Measurements from ENCODE around the gene NEK6. TPM values are rescaled to one million over a fixed set of nuclear protein-coding genes. Genes with fewer than 3 reads are reported as not detected.

Gene NEK6
- total RNA-seq, 1 donor from 2014 or later: 14.7 TPM

DNA sequence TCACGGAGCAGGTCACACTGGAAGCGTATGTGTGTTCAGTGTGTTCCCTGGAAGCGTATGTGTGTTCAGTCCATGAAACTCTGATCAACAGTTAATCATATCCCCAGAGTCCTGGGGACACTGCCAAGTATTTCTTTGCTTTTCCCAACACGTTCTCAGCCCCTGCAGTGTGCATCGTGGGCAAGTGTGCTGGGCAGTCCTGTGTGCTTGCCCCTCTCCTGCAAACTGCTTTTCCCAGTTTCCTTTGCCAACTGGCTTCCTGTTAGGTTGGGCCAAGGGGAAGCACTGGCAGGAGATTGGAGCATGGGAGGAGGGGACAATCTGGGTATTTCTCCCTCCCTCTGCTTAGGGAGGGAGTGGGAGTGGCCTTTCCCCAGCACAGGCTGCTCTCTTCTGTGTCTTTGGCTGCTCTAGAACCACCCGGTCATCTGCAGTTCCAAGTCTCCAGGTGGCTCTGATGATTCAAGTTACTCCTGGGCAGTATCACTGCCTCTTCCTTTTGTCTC lies 36.8 kb upstream of the NEK6 start:
- H3K36me3 ChIP-seq (ENCODE audit: control insufficient read depth, insufficient read depth, low read length): no peaks in the 10 kb centered on the region
- no peak overlapping the region for H3K4me3 ChIP-seq (ENCODE audit: low read depth, low read length)
- DNase-seq (ENCODE audit: low read depth) (peak; percentile 80), FAIRE-seq (no peak)
- H3K27me3 ChIP-seq (ENCODE audit: control insufficient read depth, insufficient read depth, low read length): peaks cover under 1% of the 10 kb centered on the region
- no peak for TF ChIP-seq CTCF (IDR thresholded peaks at IDR 0.05; ENCODE audit: insufficient read depth, low read length, severe bottlenecking)

GRCh38 chr9:124221676-124222075 lies 36.1 kb upstream of the NEK6 start:
- H3K27me3 ChIP-seq (ENCODE audit: control insufficient read depth, insufficient read depth, low read length): peaks cover 2% of the 10 kb centered on the region
- TF ChIP-seq CTCF (IDR thresholded peaks at IDR 0.05; ENCODE audit: insufficient read depth, low read length, severe bottlenecking): no peak
- no peak for DNase-seq (ENCODE audit: low read depth)
- H3K36me3 ChIP-seq (ENCODE audit: control insufficient read depth, insufficient read depth, low read length): no peaks in the 10 kb centered on the region
- FAIRE-seq: no peak
- no peak overlapping the region for H3K4me3 ChIP-seq (ENCODE audit: low read depth, low read length)

GRCh38 chr9:124222109-124222508 lies 35.6 kb upstream of the NEK6 start:
- FAIRE-seq (no peak), DNase-seq (ENCODE audit: low read depth) (no peak)
- TF ChIP-seq CTCF (IDR thresholded peaks at IDR 0.05; ENCODE audit: insufficient read depth, low read length, severe bottlenecking): no peak
- no peaks in the 10 kb centered on the region for H3K36me3 ChIP-seq (ENCODE audit: control insufficient read depth, insufficient read depth, low read length)
- H3K27me3 ChIP-seq (ENCODE audit: control insufficient read depth, insufficient read depth, low read length): peaks cover 2% of the 10 kb centered on the region
- H3K4me3 ChIP-seq (ENCODE audit: low read depth, low read length): no peak overlapping the region

- Histone ChIP-seq H3K36me3 (ENCODE audit: control insufficient read depth, insufficient read depth, low read length) (no peaks in the 10 kb centered on the region), H3K4me3 (ENCODE audit: low read depth, low read length) (no peak overlapping the region), H3K27me3 (ENCODE audit: control insufficient read depth, insufficient read depth, low read length) (peaks cover 2% of the 10 kb centered on the region)
- peak; percentile 43 for DNase-seq (ENCODE audit: low read depth)
- TF ChIP-seq CTCF (IDR thresholded peaks at IDR 0.05; ENCODE audit: insufficient read depth, low read length, severe bottlenecking): no peak
- no peak for FAIRE-seq
Measured at GRCh38 chr9:124222918-124223720, 34.6 kb upstream of the NEK6 start.

- no peak for DNase-seq (ENCODE audit: low read depth)
- TF ChIP-seq CTCF (IDR thresholded peaks at IDR 0.05; ENCODE audit: insufficient read depth, low read length, severe bottlenecking): no peak
- H3K27me3 ChIP-seq (ENCODE audit: control insufficient read depth, insufficient read depth, low read length): peaks cover 2% of the 10 kb centered on the region
- FAIRE-seq: no peak
- H3K4me3 ChIP-seq (ENCODE audit: low read depth, low read length): no peak overlapping the region
- no peaks in the 10 kb centered on the region for H3K36me3 ChIP-seq (ENCODE audit: control insufficient read depth, insufficient read depth, low read length)
Measured at GRCh38 chr9:124225945-124226344, 31.8 kb upstream of the NEK6 start.
